ENCODE measurements around the gene AGBL1. TPM values are rescaled to one million over a fixed set of nuclear protein-coding genes. Genes with fewer than 3 reads are reported as not detected.
"Not testable (repeated sequence)": the region's sequence is repeated elsewhere in the genome, so short reads cannot be mapped to it uniquely, and the experiment has no call there.

Gene AGBL1
- total RNA-seq, 3 donors from 2014 or later: 0.10 to 0.32 TPM; not detected in 1

- TF ChIP-seq CTCF (IDR thresholded peaks at IDR 0.05): no peak
- Histone ChIP-seq H3K4me3 (no peak overlapping the region), H3K4me1 (ENCODE audit: low read depth) (no peaks in the 10 kb centered on the region), H3K9me3 (no peaks in the 10 kb centered on the region), H3K36me3 (ENCODE audit: low read depth) (no peaks in the 10 kb centered on the region)
- DNase-seq (no peak), ATAC-seq (no peak)
- intact Hi-C loops (cut with DNase I, micrococcal nuclease): no loop called here
Measured at GRCh38 chr15:86433983-86434382, 354.3 kb downstream of the AGBL1 start.

- no peaks in the 10 kb centered on the region for H3K4me1 ChIP-seq (ENCODE audit: low read depth)
- no peak for TF ChIP-seq CTCF (IDR thresholded peaks at IDR 0.05)
- H3K4me3 ChIP-seq: no peak overlapping the region
- DNase-seq (peak in 1 of 3 donors; percentile 2), ATAC-seq (no peak)
- H3K9me3 ChIP-seq: no peaks in the 10 kb centered on the region
- intact Hi-C loops (cut with DNase I, micrococcal nuclease): no loop called here
- H3K36me3 ChIP-seq (ENCODE audit: low read depth): no peaks in the 10 kb centered on the region
Measured at GRCh38 chr15:86439614-86440013, 359.9 kb downstream of the AGBL1 start.

GRCh38 chr15:86444527-86444926 lies 364.9 kb downstream of the AGBL1 start:
- no peaks in the 10 kb centered on the region for H3K9me3 ChIP-seq
- ATAC-seq (no peak), DNase-seq (no peak)
- H3K4me3 ChIP-seq: no peak overlapping the region
- no peak for TF ChIP-seq CTCF (IDR thresholded peaks at IDR 0.05)
- H3K36me3 ChIP-seq (ENCODE audit: low read depth): no peaks in the 10 kb centered on the region
- H3K4me1 ChIP-seq (ENCODE audit: low read depth): no peaks in the 10 kb centered on the region
- intact Hi-C loops (cut with DNase I, micrococcal nuclease): no loop called here

GRCh38 chr15:86445579-86446252 lies 366.0 kb downstream of the AGBL1 start:
- intact Hi-C loops (cut with DNase I, micrococcal nuclease): no loop called here
- TF ChIP-seq CTCF (IDR thresholded peaks at IDR 0.05): no peak
- H3K4me3 ChIP-seq: no peak overlapping the region
- no peaks in the 10 kb centered on the region for H3K4me1 ChIP-seq (ENCODE audit: low read depth)
- H3K9me3 ChIP-seq: no peaks in the 10 kb centered on the region
- H3K36me3 ChIP-seq (ENCODE audit: low read depth): no peaks in the 10 kb centered on the region
- DNase-seq (no peak), ATAC-seq (no peak)

- H3K4me1 ChIP-seq (ENCODE audit: low read depth): no peaks in the 10 kb centered on the region
- TF ChIP-seq CTCF (IDR thresholded peaks at IDR 0.05): no peak
- ATAC-seq (no peak), DNase-seq (no peak)
- no peak overlapping the region for H3K4me3 ChIP-seq
- intact Hi-C loops (cut with DNase I, micrococcal nuclease): no loop called here
- no peaks in the 10 kb centered on the region for H3K36me3 ChIP-seq (ENCODE audit: low read depth)
- no peaks in the 10 kb centered on the region for H3K9me3 ChIP-seq
Measured at GRCh38 chr15:86446253-86446640, 366.6 kb downstream of the AGBL1 start.

GRCh38 chr15:86465470-86466039 lies 385.9 kb downstream of the AGBL1 start:
- peaks cover 18% of the 10 kb centered on the region for H3K9me3 ChIP-seq
- H3K36me3 ChIP-seq (ENCODE audit: low read depth); H3K4me3 ChIP-seq; H3K4me1 ChIP-seq (ENCODE audit: low read depth); intact Hi-C loops (cut with DNase I, micrococcal nuclease); DNase-seq; ATAC-seq: not testable (repeated sequence)

Data from mucosa of descending colon (tissue), 3 donors.